Measurements from ENCODE around the gene OGG1. TPM values are rescaled to one million over a fixed set of nuclear protein-coding genes. Genes with fewer than 3 reads are reported as not detected.

Gene OGG1
- total RNA-seq, 1 experiment from 2014 or later = 38.7 TPM

GRCh38 chr3:9729419-9729818 is 20.3 kb upstream of the OGG1 start:
- Histone ChIP-seq H2AFZ (ENCODE audit: low read length) (no peak overlapping the region), H3K27ac (ENCODE audit: low read length) (no peak overlapping the region), H3K27me3 (ENCODE audit: low read length) (no peaks in the 10 kb centered on the region), H3F3A (ENCODE audit: low read length, unreplicated experiment) (no peaks in the 10 kb centered on the region), H3K9me2 (replicated peaks; ENCODE audit: low read length) (no peaks in the 10 kb centered on the region), H4K20me1 (ENCODE audit: low read length) (peaks cover 13% of the 10 kb centered on the region), H3K9ac (ENCODE audit: low read length) (no peak overlapping the region), H3K9me3 (ENCODE audit: low read length) (no peaks in the 10 kb centered on the region), H3K4me2 (ENCODE audit: low read length) (no peak overlapping the region), H3K4me3 (ENCODE audit: low read length) (no peak overlapping the region), H3K4me1 (ENCODE audit: insufficient read depth, low read length) (peaks cover 23% of the 10 kb centered on the region), H3K36me3 (ENCODE audit: low read depth, low read length) (peaks cover 7% of the 10 kb centered on the region), H3K79me2 (ENCODE audit: low read length) (peaks cover 29% of the 10 kb centered on the region)
- TF ChIP-seq CTCF (conservative IDR thresholded peaks at IDR 0.05; ENCODE audit: low read depth, low read length) (no peak), EZH2phosphoT487 (IDR thresholded peaks at IDR 0.05; ENCODE audit: borderline replicate concordance, low read length) (no peak), EZH2 (IDR thresholded peaks at IDR 0.05; ENCODE audit: low read length, unreplicated experiment) (no peak)
- DNase-seq (no peak), ATAC-seq (no peak)
- BruUV-seq (replicated peaks) = no TSS peak
- intact Hi-C loops (cut with micrococcal nuclease) = no loop called here
- POLR2A ChIA-PET (ENCODE audit: unreplicated experiment) = no interaction called here
- CTCF ChIA-PET = no interaction called here

GRCh38 chr3:9730657-9731205 is 19.0 kb upstream of the OGG1 start:
- Histone ChIP-seq H3K27ac (ENCODE audit: low read length) (0 out of 2 replicates have a peak overlapping the region, but pooled peaks have one; percentile 19), H3K4me2 (ENCODE audit: low read length) (peak overlapping the region; percentile 97), H3F3A (ENCODE audit: low read length, unreplicated experiment) (no peaks in the 10 kb centered on the region), H2AFZ (ENCODE audit: low read length) (peak overlapping the region; percentile 97), H3K9me2 (replicated peaks; ENCODE audit: low read length) (no peaks in the 10 kb centered on the region), H3K4me1 (ENCODE audit: insufficient read depth, low read length) (peaks cover 23% of the 10 kb centered on the region), H3K36me3 (ENCODE audit: low read depth, low read length) (peaks cover 13% of the 10 kb centered on the region), H3K9ac (ENCODE audit: low read length) (0 out of 2 replicates have a peak overlapping the region, but pooled peaks have one; percentile 4), H3K4me3 (ENCODE audit: low read length) (peak overlapping the region; percentile 89), H4K20me1 (ENCODE audit: low read length) (peaks cover 13% of the 10 kb centered on the region), H3K9me3 (ENCODE audit: low read length) (no peaks in the 10 kb centered on the region), H3K27me3 (ENCODE audit: low read length) (no peaks in the 10 kb centered on the region), H3K79me2 (ENCODE audit: low read length) (peaks cover 39% of the 10 kb centered on the region)
- intact Hi-C loops (cut with micrococcal nuclease) = loop anchor here (1.0 to 5.0 kb wide), 4 partner anchors 14 to 768 kb away; partner anchors contain the start of genes OGG1, RAD18 and TADA3
- ATAC-seq (peak; percentile 78), DNase-seq (no peak)
- no TSS peak for BruUV-seq (replicated peaks)
- ChIA-PET CTCF (interaction anchor here (0.7 to 1.3 kb wide), 3 partner anchors 13 to 665 kb away, joined by 3 to 6 read pairs (median 4); no protein-coding TSS in a partner anchor), POLR2A (ENCODE audit: unreplicated experiment) (interaction anchor here (0.5 to 0.8 kb wide), 2 partner anchors 18 to 261 kb away, joined by 3 to 6 read pairs; no protein-coding TSS in a partner anchor)
- TF ChIP-seq CTCF (conservative IDR thresholded peaks at IDR 0.05; ENCODE audit: low read depth, low read length) = no peak
- no peak for TF ChIP-seq EZH2phosphoT487 (IDR thresholded peaks at IDR 0.05; ENCODE audit: borderline replicate concordance, low read length)
- no peak for TF ChIP-seq EZH2 (IDR thresholded peaks at IDR 0.05; ENCODE audit: low read length, unreplicated experiment)

Measured in PC-3 (cell line).